ENCODE results near the gene ALCAM. TPM values are rescaled to one million over a fixed set of nuclear protein-coding genes. Genes with fewer than 3 reads are reported as not detected.
"Not testable (repeated sequence)": the region's sequence is repeated elsewhere in the genome, so short reads cannot be mapped to it uniquely, and the experiment has no call there.

The ALCAM gene
- total RNA-seq, 1 donor from 2014 or later, result 26.5 TPM

DNA sequence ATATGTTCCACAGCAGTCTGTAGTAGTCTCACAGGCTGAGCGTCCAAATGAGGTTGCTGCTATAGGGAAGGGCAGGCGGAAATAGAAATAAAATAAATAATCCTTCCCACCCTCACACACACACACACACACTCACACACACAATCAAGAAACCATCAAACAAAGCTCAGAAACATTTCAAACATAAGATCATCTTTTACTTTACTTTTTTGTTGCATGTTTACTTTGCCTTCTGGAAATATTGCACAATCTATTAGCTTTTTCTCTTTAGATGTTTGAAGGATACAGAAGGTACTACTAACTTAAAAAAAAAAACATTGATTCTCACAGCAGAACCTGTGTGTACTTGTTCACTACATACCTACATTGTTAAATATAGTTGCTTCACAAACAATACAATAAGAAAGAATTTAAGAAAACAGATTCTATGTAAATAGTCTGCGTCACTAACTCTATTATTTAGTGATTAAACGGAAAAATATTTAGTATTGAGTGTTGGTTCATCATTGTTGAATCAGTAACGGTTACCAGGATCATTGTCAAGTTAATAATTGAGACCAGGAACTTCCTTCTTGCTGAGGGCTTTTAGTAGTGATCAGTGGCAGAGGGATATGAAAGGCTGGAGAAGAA lies 20.5 kb downstream of the ALCAM start:
- DNase-seq (ENCODE audit: low read depth), result no peak

DNA sequence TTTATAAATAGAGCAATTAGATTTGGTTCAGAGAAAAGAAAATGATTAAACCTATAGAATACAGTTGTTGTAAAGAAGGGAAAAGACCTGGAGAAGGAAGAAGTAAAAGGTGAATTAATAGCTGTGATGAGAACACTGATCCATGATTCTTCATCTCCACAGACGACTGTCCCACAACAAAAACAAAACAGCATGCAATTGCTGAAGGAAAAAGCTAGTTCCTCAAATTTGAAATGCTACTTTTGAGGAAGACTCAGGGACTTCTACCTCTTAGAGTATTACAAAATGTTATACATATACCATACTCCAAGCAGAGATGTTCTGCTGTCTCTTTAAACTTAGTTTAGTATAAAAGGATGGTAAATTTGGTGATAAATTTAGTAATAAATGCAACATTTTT lies 21.5 kb downstream of the ALCAM start:
- no peak for DNase-seq (ENCODE audit: low read depth)

DNA sequence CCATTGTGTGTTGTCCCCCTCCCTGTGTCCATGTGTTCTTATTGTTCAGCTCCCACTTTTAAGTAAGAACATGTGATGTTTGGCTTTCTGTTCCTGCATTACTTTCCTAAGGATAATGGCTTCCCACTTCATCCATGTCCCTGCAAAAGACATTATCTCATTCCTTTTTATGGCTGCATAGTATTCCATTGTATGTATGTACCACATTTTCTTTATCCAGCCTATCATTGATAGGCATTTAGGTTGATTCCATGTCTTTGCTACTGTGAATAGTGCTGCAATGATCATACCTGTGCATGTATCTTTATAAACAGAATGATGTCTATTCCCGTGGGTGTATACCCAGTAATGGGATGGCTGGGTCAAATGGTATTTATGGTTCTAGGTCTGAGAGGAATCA lies 23.1 kb downstream of the ALCAM start:
- not testable (repeated sequence) for DNase-seq (ENCODE audit: low read depth)

DNA sequence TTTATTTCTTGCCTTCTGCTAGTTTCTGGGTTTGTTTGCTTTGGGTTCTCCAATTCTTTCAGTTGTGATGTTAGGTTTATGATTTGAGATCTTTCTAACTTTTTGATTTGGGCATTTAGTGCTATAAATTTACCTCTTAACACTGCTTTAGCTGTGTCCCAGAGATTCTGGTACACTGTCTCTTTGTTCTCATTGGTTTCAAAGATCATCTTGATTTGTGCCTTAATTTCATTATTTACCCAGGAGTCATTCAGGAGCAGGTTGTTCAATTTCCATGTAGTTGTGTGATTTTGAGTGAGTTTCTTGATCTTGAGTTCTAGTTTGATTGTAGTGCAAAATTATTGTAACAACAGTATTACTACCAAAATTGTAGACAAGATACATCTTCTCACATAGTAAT lies 25.9 kb downstream of the ALCAM start:
- DNase-seq (ENCODE audit: low read depth), result not testable (repeated sequence)

DNA sequence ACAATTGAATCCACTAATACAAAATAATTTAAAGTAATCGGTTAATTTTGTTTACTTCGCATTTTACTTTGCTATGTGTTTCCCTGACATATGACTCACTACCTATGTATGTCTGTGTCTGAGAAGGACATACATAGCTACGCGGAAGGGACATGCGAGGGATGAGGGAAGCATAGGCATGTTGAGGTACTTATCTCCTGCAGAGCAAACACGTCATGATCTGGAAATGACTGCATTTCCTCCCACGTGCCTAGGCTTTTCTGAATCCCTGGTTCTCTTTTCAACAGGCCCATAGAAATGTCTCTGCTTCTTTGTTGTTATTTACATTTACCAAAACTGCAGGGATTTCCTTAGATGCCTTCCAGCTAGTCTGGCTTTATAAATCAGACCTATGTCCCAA lies 27.5 kb downstream of the ALCAM start:
- DNase-seq (ENCODE audit: low read depth), result no peak

DNA sequence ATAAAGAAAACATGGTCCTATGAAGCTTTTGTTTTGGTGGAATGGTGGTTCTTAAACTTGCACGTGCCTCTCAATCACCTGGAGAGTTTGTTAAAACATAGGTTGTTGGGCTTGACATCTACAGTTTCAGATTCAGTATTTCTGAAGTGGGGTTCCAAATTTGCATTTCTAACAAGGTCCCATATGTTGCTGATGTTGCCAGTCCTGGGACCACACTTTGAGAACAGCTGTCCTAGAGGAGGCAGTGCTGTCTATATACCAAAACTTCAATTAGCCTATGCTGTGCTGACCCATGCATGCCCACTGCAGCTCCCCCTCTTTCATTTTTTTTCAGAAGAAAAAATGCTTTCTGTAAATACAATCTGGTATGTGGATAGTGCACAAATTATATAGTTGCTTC lies 31.3 kb downstream of the ALCAM start:
- DNase-seq (ENCODE audit: low read depth), result no peak

- DNase-seq (ENCODE audit: low read depth), result no peak
These were observed 31.7 kb downstream of the ALCAM start for GRCh38 chr3:105398437-105398836.

- no peak for DNase-seq (ENCODE audit: low read depth)
These were observed 32.4 kb downstream of the ALCAM start for GRCh38 chr3:105399062-105399461.

DNA sequence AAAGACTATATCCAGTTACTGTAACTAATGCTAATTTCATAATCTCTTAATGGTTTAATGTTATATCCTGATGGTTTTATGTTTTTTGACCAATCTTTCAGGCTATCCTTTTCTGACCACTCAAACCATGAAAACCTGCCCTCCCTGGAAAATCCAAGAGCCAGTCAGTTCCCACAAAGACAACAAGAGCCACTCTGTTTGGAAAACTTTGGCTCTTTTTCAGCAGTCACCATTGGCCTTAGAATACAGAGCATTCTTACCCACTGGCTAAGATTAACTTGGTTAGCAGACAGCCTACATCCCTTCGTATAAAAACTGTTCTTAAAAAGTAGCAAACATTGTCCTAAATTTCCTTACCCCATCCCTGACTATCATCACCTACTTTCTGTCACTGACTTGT lies 32.9 kb downstream of the ALCAM start:
- DNase-seq (ENCODE audit: low read depth), result peak; percentile 10

DNA sequence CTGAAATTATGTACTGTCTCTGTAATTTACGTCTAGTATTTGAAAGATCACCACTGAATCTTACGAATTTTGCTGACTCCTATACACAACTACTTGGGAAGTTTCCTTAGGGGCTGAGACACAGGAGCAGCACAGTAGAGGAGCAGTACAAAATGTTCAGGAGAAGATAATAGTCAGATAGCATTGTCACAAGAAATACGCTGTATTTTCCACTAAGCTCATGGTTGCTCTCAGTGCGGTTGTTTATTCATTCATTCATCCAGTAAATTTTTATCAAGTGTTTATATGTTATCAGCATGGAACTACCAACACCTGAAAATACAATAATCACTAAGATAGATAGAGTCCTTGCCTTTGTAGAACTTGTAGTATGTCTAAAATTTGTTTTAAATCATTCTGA lies 34.5 kb downstream of the ALCAM start:
- no peak for DNase-seq (ENCODE audit: low read depth)

DNA sequence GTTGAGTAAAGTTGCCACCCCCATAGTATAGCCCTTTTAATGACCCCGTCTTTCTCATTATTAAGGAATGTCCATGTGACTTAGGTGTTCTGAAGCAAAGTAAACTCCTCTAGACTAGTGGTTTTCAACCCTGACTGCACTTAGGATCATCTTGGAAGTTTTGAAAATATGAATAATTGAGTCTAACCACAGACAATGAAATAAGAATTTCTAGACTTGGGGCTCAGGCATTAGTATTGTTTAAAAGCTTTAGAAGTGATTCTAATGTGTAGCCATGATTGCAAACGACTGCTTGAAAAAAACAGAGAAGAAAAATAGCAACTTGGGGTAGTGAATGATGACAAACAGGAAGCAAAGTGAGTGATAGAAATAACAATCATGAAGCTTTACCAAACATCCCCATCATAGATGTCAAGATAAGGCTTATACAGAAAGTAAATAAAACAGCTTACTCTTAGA lies 35.0 kb downstream of the ALCAM start:
- DNase-seq (ENCODE audit: low read depth), result no peak

GRCh38 chr3:105402287-105402801 lies 35.6 kb downstream of the ALCAM start:
- DNase-seq (ENCODE audit: low read depth), result peak; percentile 6

- DNase-seq (ENCODE audit: low read depth), result not testable (repeated sequence)
These were observed 36.3 kb downstream of the ALCAM start for GRCh38 chr3:105403034-105403433.

GRCh38 chr3:105406268-105406667 lies 39.6 kb downstream of the ALCAM start:
- DNase-seq (ENCODE audit: low read depth), result no peak

DNA sequence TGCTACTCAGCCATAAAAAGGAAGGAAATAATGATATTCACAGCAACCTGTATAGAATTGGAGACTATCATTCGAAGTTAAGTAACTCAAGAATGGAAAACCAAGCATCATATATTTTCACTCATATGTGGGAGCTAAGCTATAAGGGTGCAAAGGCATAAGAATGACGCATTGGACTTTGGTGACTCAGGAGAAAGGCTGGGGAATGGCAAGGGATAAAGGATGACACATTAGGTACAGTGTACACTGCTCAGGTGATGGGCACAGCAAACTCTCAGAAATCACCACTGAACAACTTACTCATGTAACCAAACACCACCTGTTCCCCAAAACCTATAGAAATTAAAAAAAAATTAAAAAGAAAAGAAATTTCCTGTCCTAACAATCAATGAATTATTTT lies 42.7 kb downstream of the ALCAM start:
- DNase-seq (ENCODE audit: low read depth), result no peak

DNA sequence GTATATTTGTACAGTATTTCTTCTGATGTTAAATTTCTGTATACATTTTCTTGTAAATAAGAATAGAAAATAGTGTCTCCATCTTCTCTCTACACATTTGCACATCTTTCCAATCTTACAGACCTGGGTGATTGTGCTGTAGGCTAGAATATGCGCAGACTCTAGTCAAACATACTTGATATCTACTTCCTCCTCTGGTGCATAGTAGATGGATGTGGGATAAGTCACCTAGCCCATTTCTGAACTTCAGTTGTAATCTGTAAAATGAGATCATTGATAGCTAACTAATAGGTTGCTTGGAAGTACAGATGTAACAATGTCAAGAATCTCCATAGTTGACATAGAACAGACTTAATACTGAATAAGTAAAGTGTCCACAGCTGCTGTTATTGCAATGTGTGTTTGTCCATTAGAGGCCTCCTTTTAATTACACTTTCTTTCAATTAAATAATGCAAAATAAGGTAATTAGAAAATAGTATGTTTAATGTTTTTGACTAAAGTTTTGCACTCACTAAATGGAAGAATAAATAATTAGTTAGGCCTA lies 46.7 kb downstream of the ALCAM start:
- no peak for DNase-seq (ENCODE audit: low read depth)

DNA sequence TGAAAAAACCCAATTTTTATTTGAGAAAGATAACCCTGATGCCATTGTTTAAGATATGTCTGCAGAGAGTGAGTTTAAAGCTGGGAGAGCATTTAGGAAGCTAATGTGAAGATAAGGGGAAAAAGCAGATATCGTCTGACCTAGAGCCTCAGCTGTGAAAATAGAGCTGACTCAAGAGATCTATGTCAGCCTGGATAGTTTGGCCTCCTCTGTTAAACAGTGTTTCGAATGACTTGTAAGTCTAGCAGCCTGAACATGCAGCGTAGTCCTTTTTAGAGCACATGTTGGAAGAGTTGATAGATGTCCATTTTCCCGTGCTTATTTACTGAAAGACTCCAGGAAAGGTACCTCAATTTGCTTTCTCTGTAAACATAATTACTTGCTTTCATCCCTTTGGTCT lies 48.1 kb downstream of the ALCAM start:
- DNase-seq (ENCODE audit: low read depth), result no peak

- no peak for DNase-seq (ENCODE audit: low read depth)
These were observed 49.2 kb downstream of the ALCAM start for GRCh38 chr3:105415951-105416350.

DNA sequence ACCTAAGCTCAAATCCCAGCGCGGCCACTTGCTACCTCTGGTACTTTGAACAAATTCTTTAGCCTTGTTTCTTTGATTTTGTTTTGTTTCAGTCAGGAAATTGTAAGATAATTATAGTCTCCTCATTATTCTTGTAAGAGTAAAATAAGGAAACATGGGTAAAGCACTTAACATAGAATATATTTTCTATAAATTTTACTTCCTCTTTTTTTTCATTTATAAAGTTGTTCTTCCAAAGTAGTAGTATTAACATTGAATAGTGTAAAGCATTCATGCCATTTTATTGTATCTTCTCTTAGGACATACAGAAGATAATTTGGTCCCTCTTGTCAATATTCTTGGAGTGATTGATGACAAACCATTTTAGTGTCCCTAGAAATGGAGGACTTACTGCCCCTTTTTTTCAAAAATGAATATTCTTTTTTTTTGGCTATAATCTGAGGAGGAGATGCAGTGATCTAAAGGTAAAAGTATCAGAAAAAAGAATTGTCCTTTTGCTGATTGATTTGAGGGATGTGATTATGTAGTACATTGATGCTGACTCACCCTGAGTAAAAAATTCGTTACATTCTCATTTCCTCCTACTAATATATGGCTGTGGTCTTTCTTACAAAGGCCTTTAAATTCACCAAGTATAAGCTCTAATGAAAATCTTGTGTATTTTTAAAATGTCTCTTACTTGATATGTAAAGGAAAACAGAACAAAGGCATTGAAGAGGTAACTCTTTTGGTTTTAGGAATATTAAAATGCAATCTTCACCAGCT lies 51.0 kb downstream of the ALCAM start:
- DNase-seq (ENCODE audit: low read depth), result no peak

DNA sequence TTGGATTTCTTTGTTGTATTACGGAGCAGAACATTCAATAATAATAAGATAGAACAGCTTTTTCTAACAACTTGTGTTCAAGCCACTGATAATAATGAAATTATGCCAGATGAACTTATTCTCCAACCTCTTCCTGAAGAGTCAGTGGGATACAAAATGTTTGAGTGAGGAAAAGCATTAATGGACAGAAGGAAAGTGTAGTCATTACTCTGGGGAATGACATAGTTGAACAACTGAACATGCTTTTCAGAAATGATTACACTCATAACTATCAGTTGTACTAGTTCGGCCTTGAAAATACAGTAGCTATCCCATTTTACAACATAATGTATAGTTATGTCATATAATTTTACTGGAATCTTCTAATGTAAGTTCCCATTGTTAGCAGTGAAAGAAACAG lies 55.9 kb downstream of the ALCAM start:
- DNase-seq (ENCODE audit: low read depth), result no peak

- no peak for DNase-seq (ENCODE audit: low read depth)
These were observed 56.7 kb downstream of the ALCAM start for GRCh38 chr3:105423397-105423796.

DNA sequence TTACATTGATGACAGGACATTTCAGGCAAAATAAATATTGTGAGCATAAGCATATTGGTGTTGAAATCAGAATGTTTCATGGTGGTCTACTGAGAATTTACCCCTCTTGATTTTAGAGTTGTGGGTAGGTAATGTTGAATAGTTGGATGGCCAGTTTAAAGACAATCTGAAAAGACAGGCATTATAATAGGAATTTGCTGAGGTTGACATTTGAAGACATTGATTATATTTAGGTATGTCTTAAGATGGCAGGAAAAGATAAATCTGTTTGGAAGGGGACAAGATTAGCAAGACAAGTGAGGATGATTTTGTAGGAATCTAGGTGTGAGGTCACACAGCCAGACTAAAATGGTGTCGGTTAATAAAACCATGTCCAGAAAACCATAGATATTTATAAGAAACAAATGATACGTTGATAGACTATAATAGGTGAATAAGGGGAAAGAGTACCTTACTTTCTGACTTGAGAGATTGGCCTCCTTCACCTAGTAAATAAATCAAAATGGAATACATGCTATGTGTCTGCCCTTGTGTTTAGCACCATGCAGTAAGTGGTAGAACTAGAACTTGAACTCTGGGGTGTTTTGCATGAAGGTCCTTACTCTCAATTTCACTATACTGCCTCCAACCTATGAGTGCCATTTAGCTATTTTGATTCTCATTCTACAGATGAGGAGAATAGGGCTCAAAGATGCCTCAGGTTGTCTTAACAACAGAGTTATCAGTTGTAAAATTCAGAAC lies 57.9 kb downstream of the ALCAM start:
- no peak for DNase-seq (ENCODE audit: low read depth)

Measured in myocyte (in vitro differentiated cells).